DMS53 treated with DMSO at 0.1 percent for 48 hours (cell line): ENCODE data around the gene ZFAND3.
"Not testable (repeated sequence)": the region's sequence is repeated elsewhere in the genome, so short reads cannot be mapped to it uniquely, and the experiment has no call there.

Experiments
- DNase-seq: peaks from one replicate; lab custom pipeline; 2025; ENCODE audit not compliant: unreplicated experiment; lab: John Stamatoyannopoulos, UW

Gene ZFAND3

DNA sequence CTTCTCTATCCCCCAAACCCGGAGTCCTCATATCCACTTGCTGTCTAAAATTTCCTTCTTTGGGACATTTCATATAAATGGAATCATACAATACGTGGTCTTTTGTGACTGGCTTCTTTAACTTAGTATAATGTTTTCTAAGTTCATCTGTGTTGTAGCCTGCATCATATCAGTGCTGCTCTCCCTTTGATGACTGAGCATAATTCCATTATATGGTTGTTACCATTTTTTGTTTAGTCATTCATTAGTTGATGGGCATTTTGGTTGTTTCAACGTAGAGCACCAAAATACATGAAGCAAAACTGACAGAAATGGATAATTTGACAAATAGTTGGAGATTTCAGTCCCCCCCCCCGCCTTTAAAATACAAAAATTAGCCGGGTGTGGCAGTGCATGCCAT is 71.5 kb downstream of the ZFAND3 start:
- DNase-seq, result no peak

GRCh38 chr6:37893257-37893656 is 73.7 kb downstream of the ZFAND3 start:
- no peak for DNase-seq

DNA sequence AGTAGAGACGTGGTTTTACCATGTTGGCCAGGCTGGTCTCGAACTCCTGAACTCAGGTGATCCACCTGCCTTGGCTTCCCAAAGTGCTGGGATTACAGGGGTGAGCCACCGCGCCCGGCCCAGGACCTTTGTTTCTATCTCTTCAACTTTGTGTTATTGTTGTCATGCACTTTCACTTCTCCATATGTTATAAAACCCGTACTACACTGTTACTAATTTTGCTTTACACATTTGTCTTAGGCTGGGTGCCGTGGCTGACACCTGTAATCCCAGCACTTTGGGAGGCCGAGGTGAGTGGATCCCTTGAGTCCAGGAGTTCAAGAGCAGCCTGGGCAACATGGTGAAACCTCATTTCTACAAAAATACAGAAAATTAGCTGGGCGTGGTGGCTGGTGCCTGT is 74.2 kb downstream of the ZFAND3 start:
- not testable (repeated sequence) for DNase-seq

- no peak for DNase-seq
These were observed 75.1 kb downstream of the ZFAND3 start for GRCh38 chr6:37894585-37894984.

GRCh38 chr6:37897321-37897720 is 77.8 kb downstream of the ZFAND3 start:
- DNase-seq, result no peak

DNA sequence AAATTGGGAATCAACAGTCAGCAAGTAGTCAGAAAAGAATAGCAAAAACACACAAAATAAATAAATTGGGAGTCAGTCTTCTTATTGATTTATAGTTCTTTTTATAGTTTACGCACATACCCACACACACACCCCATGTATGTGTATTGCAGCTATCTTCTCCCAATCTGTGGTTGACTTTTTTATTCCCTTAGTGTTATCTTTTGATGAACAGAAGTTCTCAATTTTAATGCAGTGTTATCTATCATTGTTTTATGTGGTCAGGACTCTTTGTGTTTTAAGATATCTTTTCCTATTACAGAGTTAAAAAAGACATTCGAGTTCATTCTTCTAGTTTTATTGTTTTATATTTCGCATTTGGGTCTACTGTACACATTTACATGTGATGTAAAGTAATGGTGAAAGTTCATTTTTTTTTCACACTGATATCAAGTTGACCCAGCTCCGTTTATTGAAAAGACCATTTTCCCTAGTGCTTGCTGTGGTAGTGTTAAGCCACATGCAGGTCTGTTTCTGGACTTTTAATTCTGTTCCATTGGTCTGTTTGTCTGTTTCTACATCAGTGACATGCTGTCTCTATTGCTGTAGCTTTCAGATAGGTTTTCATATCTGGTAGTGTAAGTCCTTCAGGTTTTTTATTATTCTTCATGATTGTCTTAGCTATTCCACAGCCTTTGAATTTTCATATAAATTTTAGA is 78.4 kb downstream of the ZFAND3 start:
- no peak for DNase-seq

DNA sequence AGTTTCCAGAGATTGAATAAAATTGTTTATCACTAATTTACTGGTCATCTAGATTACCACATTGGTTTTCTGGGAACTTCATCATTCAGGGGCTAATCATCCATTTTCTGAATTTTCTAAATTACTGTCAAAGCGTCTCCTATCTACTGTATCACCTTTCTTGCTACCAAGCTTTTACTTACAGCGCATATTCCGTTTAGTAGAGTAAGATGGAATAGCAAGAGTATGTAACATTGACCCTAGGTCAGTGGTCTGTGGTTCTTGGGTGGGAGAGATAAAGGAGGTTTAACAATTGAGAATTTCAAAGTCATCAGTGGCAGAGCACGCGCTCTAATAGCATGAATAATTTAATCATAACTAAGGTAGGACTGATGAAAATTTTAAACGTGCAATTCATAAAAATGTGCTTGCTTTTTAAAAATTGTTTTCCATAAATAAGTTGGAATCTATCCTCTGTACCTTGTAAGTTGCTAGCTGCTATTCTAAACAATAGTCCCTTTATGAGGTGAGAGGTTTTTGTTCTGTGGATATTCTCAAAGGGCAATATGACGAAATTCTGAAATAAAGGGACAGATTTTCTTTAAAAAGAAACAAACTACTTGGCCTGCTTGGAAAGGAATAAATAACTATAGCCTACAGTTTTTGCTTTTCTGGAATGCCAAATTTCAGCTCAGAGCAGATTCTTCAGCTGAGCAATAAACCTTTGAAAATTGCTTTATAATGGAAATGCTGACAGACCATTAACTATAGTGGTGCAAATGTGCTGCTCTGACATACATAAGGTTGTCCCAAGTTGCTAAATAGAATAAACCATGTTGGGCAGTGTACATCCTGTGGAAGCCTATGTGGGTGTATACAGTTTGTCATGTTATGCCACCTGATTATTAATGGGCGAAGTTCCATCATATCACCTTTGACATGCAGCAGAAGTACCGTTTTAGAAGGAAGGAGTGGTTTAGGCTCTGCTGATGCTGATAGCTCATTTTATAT is 84.1 kb downstream of the ZFAND3 start:
- no peak for DNase-seq

GRCh38 chr6:37904590-37904989 is 85.1 kb downstream of the ZFAND3 start:
- DNase-seq, result no peak

- DNase-seq, result no peak
These were observed 86.6 kb downstream of the ZFAND3 start for GRCh38 chr6:37906121-37906520.

GRCh38 chr6:37910998-37911397 is 91.5 kb downstream of the ZFAND3 start:
- no peak for DNase-seq

- DNase-seq, result no peak
These were observed 93.7 kb downstream of the ZFAND3 start for GRCh38 chr6:37913210-37913609.

- no peak for DNase-seq
These were observed 95.9 kb downstream of the ZFAND3 start for GRCh38 chr6:37915463-37915862.

DNA sequence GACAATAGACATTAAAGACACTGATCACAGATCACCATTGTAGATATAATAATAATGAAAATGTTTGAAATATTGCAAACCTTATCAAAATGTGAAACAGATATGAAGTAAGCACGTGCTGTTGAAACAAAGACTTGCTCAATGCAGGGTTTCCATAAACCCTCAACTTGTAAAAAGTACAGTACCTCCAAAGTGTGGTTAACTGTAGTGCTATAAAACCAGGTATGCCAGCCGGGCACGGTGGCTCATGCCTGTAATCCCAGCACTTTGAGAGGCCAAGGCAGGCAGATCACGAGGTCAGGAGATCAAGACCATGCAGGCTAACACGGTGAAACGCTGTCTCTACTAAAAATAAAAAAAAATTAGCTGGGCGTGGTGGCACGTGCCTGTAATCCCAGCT is 96.6 kb downstream of the ZFAND3 start:
- DNase-seq, result no peak

DNA sequence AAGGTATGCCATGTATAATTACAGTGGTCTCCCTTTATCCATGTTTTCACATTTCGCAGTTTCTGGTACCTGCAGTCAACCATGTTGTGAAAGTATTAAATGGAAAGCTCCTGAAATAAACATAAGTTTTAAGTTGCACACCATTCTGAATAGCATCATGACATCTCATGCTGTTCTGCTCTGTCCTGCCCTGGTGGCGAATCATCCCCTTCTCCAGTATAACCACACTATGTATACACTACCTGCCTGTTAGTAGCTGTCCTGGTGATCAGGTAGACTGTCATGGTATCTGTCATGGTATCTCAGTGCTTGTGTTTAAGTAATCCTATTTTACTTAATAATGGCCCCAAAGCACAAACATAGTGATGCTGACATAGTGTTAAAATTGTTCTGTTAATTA is 97.1 kb downstream of the ZFAND3 start:
- no peak for DNase-seq

DNA sequence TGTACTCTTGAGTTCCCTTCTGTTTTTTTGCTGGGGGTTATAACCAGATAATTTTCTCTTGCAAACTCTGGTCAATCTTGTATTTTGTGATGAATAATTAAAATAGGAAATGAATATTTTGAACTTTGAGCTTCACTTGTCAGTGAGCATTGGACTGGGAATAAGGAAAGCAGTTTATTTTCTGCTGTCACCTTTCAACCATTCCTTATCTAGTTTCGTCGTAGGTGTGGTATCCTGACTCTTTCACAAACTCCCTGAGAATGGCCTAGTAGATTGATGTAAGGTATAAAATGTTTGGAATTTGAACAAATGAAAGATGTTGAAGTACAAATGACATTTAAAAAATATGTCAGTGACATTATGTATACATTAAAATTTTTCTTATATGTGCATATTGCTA is 98.0 kb downstream of the ZFAND3 start:
- DNase-seq, result no peak

- DNase-seq, result no peak
These were observed 100.1 kb downstream of the ZFAND3 start for GRCh38 chr6:37919417-37920157.

GRCh38 chr6:37920667-37921066 is 101.1 kb downstream of the ZFAND3 start:
- DNase-seq, result no peak

DNA sequence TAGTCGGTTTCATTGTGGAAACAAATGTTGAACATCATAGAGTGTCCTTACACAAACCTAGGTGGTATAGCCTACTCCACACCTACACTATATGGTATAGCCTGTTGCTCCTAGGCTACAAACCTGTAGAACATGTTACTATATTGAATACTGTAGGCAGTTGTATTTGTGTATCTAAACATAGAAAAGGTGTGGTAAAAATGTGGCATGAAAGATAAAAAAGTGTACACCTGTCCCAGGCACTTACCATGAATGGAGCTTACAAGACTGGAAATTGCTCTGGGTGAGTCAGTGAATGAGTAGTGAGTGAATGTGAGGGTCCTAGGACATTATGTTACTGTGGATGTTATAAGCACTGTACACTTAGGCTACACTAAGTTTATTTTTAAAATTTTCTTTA is 103.0 kb downstream of the ZFAND3 start:
- no peak for DNase-seq

GRCh38 chr6:37923514-37923913 is 104.0 kb downstream of the ZFAND3 start:
- DNase-seq, result no peak

DNA sequence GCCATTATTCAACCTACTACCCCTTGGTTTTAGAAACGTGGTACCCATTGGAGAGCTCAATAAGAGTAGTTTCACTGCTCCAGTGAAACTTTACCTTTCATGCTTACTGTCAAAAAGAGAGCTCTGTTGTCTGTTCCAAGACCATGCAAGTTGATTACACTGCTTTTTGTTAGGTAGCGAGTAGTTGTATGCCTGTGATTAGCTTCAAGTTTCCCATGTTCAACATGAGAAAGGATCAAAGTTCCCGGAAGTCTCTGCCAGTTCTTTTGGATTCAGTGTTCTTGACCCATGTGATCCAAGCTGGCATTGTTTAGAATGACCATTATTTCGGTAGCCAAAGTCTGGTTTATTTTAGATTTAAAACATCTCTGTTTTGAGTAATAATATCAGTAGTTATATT is 107.1 kb downstream of the ZFAND3 start:
- DNase-seq, result no peak

- DNase-seq, result no peak
These were observed 108.7 kb downstream of the ZFAND3 start for GRCh38 chr6:37928217-37928616.
